ENCODE data around the gene BTBD16. TPM values are rescaled to one million over a fixed set of nuclear protein-coding genes. Genes with fewer than 3 reads are reported as not detected.

BTBD16 gene
- total and polyA plus RNA-seq, 2 of the 13 experiments (the other 11 are each of a cell fraction or from before 2014, with no cell fraction given), result 5.0 to 11.9 TPM

GRCh38 chr10:122230222-122230621 lies 40.9 kb upstream of the BTBD16 start:
- Histone ChIP-seq H3K4me2 (ENCODE audit: low read depth, low read length) (no peak overlapping the region), H3K4me1 (ENCODE audit: insufficient read depth, low read length) (no peaks in the 10 kb centered on the region), H3K36me3 (replicated peaks in 1 of 2; ENCODE audit: control insufficient read depth in 1 of 2, insufficient read depth in 2 of 2, low read length in 2 of 2) (peaks cover 32 to 60% of the 10 kb centered on the region in 2 experiments), H3K9ac (ENCODE audit: insufficient read depth, low read depth, low read length) (no peak overlapping the region), H2AFZ (ENCODE audit: low read length) (no peak overlapping the region), H3K27me3 (ENCODE audit: control insufficient read depth in 1 of 2, insufficient read depth in 2 of 2, low read length in 2 of 2) (no peaks in the 10 kb centered on the region), H3K27ac (ENCODE audit: extremely low read length, insufficient read depth, low read length) (no peak overlapping the region), H3K9me3 (ENCODE audit: low read length) (no peaks in the 10 kb centered on the region), H4K20me1 (ENCODE audit: insufficient read depth, low read length) (no peaks in the 10 kb centered on the region), H3K4me3 (replicated peaks in 1 of 3; ENCODE audit: insufficient read depth in 1 of 3, low read depth in 2 of 3, low read length in 3 of 3) (no peak overlapping the region), H3K79me2 (ENCODE audit: insufficient read depth, low read length) (no peaks in the 10 kb centered on the region)
- ChIA-PET CTCF (ENCODE audit: low intra/inter-chr PET ratio, low total read pairs) (no interaction called here), POLR2A (no interaction called here)
- WGBS (ENCODE audit: low lambda C conversion rate), result 98% methylated on average over 15 of the region's 19 CpGs
- in situ Hi-C loops (cut with HindIII; ENCODE audit: extremely low pct_ligation_motif_present, low pct_unique_long_range_greater_than_20kb) (no loop called here), intact Hi-C loops (cut with micrococcal nuclease; ENCODE audit: unreplicated experiment) (no loop called here)
- DNase-seq (ENCODE audit: low spot score), result no peak
- no TSS peak for BruUV-seq (replicated peaks)
- no peak for ATAC-seq
- TF ChIP-seq ZBTB1 (CRISPR knock-in tag; IDR thresholded peaks at IDR 0.05; ENCODE audit: borderline replicate concordance) (no peak), PCBP2 (optimal IDR thresholded peaks at IDR 0.05; ENCODE audit: low read depth, low read length, poor library complexity, severe bottlenecking) (no peak), MEF2D (CRISPR knock-in tag; IDR thresholded peaks at IDR 0.05) (no peak), ZNF773 (CRISPR knock-in tag; IDR thresholded peaks at IDR 0.05; ENCODE audit: borderline replicate concordance) (no peak), DNMT3B (CRISPR knock-in tag; conservative IDR thresholded peaks at IDR 0.05) (no peak), HOXA5 (CRISPR knock-in tag; IDR thresholded peaks at IDR 0.05) (no peak), ZSCAN12 (CRISPR knock-in tag; IDR thresholded peaks at IDR 0.05) (no peak), ZNF256 (CRISPR knock-in tag; conservative IDR thresholded peaks at IDR 0.05) (no peak), NFIB (CRISPR knock-in tag; IDR thresholded peaks at IDR 0.05; ENCODE audit: borderline replicate concordance) (no peak), ZNF580 (CRISPR knock-in tag; IDR thresholded peaks at IDR 0.05; ENCODE audit: borderline replicate concordance, low read depth) (no peak)
- TF ChIP-seq, protein P1, sequence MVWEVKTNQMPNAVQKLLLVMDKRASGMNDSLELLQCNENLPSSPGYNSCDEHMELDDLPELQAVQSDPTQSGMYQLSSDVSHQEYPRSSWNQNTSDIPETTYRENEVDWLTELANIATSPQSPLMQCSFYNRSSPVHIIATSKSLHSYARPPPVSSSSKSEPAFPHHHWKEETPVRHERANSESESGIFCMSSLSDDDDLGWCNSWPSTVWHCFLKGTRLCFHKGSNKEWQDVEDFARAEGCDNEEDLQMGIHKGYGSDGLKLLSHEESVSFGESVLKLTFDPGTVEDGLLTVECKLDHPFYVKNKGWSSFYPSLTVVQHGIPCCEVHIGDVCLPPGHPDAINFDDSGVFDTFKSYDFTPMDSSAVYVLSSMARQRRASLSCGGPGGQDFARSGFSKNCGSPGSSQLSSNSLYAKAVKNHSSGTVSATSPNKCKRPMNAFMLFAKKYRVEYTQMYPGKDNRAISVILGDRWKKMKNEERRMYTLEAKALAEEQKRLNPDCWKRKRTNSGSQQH (CRISPR knock-in tag; IDR thresholded peaks at IDR 0.05; ENCODE audit: low read depth), result no peak
- FAIRE-seq, result no peak

Measured in HepG2 (cell line).